Measurements from ENCODE around the gene PSD2. TPM values are rescaled to one million over a fixed set of nuclear protein-coding genes. Genes with fewer than 3 reads are reported as not detected.

PSD2 gene
- total and polyA plus RNA-seq, 12 donors = 0.03 to 0.09 (median 0.08) TPM; not detected in 9

GRCh38 chr5:139787257-139787567, 8.4 kb upstream of the PSD2 start:
- Histone ChIP-seq H3K36me3 (no peaks in the 10 kb centered on the region), H3K27me3 (peaks cover 0 to 20% (median 0%) of the 10 kb centered on the region in 7 donors), H3K9me3 (no peaks in the 10 kb centered on the region), H3K4me1 (peaks cover 0 to 14% (median 7%) of the 10 kb centered on the region in 9 donors), H3K27ac (peak overlapping the region in 1 of 10 donors; percentile 81), H3K4me3 (peak overlapping the region in 8 of 10 donors; percentile 51 to 68 (median 66))
- ATAC-seq (peak in 1 of 8 donors; percentile 9), DNase-seq (no peak)
- intact Hi-C loops (cut with DNase I) = loop anchor here (1.0 to 10.0 kb wide), 14 partner anchors 55 to 370 kb away; no protein-coding TSS in a partner anchor
- no peak for TF ChIP-seq CTCF (IDR thresholded peaks at IDR 0.05)
- 15 to 16% methylated on average over 5 of the region's 5 CpGs for WGBS, 2 donors

- WGBS, 2 donors = 0% methylated on average over 52 to 56 of the region's 57 CpGs
- DNase-seq = peak; percentile 84 to 92
Observed at GRCh38 chr5:139787568-139788293, 7.9 kb upstream of the PSD2 start.

GRCh38 chr5:139788294-139788910, 7.2 kb upstream of the PSD2 start:
- intact Hi-C loops (cut with DNase I) = loop anchor here in 8 of 10 donors (1.0 to 10.0 kb wide), 9 partner anchors 54 to 369 kb away; no protein-coding TSS in a partner anchor
- no peaks in the 10 kb centered on the region for H3K36me3 ChIP-seq
- WGBS, 2 donors = 42 to 51% methylated on average over 32 of the region's 32 CpGs
- H3K27me3 ChIP-seq = peaks cover 0 to 27% (median 0%) of the 10 kb centered on the region in 7 donors
- ATAC-seq = peak; percentile 23 to 58 (median 36)
- TF ChIP-seq CTCF (IDR thresholded peaks at IDR 0.05) = no peak
- H3K4me3 ChIP-seq = peak overlapping the region; percentile 51 to 68 (median 66)
- peaks cover 0 to 14% (median 7%) of the 10 kb centered on the region in 9 donors for H3K4me1 ChIP-seq
- no peaks in the 10 kb centered on the region for H3K9me3 ChIP-seq
- peak overlapping the region in 9 of 10 donors; percentile 40 to 81 (median 70) for H3K27ac ChIP-seq
- DNase-seq = peak; percentile 30 to 36

More at GRCh38 chr5:139787568-139788293, 7.9 kb upstream of the PSD2 start:
- H3K4me1 ChIP-seq = peaks cover 0 to 14% (median 7%) of the 10 kb centered on the region in 9 donors
- peak overlapping the region; percentile 51 to 68 (median 66) for H3K4me3 ChIP-seq
- H3K27me3 ChIP-seq = peaks cover 0 to 20% (median 0%) of the 10 kb centered on the region in 7 donors
- TF ChIP-seq CTCF (IDR thresholded peaks at IDR 0.05) = peak; percentile 80 to 98 (median 91)
- H3K9me3 ChIP-seq = no peaks in the 10 kb centered on the region
- no peaks in the 10 kb centered on the region for H3K36me3 ChIP-seq
- intact Hi-C loops (cut with DNase I) = loop anchor here (1.0 to 10.0 kb wide), 14 partner anchors 55 to 370 kb away; no protein-coding TSS in a partner anchor
- peak overlapping the region in 9 of 10 donors; percentile 34 to 81 (median 70) for H3K27ac ChIP-seq
- peak; percentile 86 to 95 (median 91) for ATAC-seq

GRCh38 chr5:139789116-139789844, 6.3 kb upstream of the PSD2 start:
- no peaks in the 10 kb centered on the region for H3K36me3 ChIP-seq
- H3K4me1 ChIP-seq = peaks cover 0 to 14% (median 7%) of the 10 kb centered on the region in 9 donors
- DNase-seq (no peak), ATAC-seq (no peak)
- TF ChIP-seq CTCF (IDR thresholded peaks at IDR 0.05) = no peak
- no peaks in the 10 kb centered on the region for H3K9me3 ChIP-seq
- intact Hi-C loops (cut with DNase I) = loop anchor here in 8 of 10 donors (2.0 to 10.0 kb wide), 8 partner anchors 53 to 368 kb away; no protein-coding TSS in a partner anchor
- WGBS, 2 donors = 88 to 91% methylated on average over 12 of the region's 12 CpGs
- peaks cover 0 to 36% (median 0%) of the 10 kb centered on the region in 7 donors for H3K27me3 ChIP-seq
- no peak overlapping the region for H3K4me3 ChIP-seq
- H3K27ac ChIP-seq = peak overlapping the region in 4 of 10 donors; percentile 64 to 75 (median 70)
